Keratinocyte (primary cell): Measurements from ENCODE around the gene PLEKHA8. TPM values are rescaled to one million over a fixed set of nuclear protein-coding genes. Genes with fewer than 3 reads are reported as not detected.

Experiments used
- DNase-seq: peaks from one replicate; pipeline ENCODE4 v3.0.0-alpha.2; 2011; ENCODE audit warnings: low read depth, missing footprints, low spot score
- FAIRE-seq: peaks from 2 replicates; lab custom pipeline; 2011; peaks lifted over from hg19 to GRCh38; lab: Jason Lieb, UNC
- H2AFZ ChIP-seq: 2 replicates; pipeline ENCODE4 v1.6.0; 2012; ENCODE audit warnings: low read length, control low read depth, inconsistent platforms; ENCODE audit not compliant: control insufficient read depth
- H3K27ac ChIP-seq: 2 replicates; pipeline ENCODE4 v1.5.1; 2011; ENCODE audit warnings: low read length; ENCODE audit not compliant: control insufficient read depth, insufficient read depth
- H3K27me3 ChIP-seq: 3 replicates; pipeline ENCODE4 v1.6.0; 2011; ENCODE audit warnings: low read length; ENCODE audit not compliant: control insufficient read depth, insufficient read depth; ENCODE audit errors: extremely low read depth
- H3K36me3 ChIP-seq, 2 experiments: 2 replicates in 1 of 2; 3 replicates in 1 of 2; pipeline ENCODE4 v1.5.1; 2011; ENCODE audit warnings: low read length in 2 of 2, mild to moderate bottlenecking in 1 of 2; ENCODE audit not compliant: control insufficient read depth in 2 of 2, insufficient read depth in 2 of 2; ENCODE audit errors: extremely low read depth in 1 of 2
- H3K4me1 ChIP-seq: 3 replicates; pipeline ENCODE4 v1.5.1; 2011; ENCODE audit warnings: low read length; ENCODE audit not compliant: control insufficient read depth, insufficient read depth; ENCODE audit errors: extremely low read depth
- H3K4me2 ChIP-seq: 3 replicates; pipeline ENCODE4 v1.6.0; 2011; ENCODE audit warnings: low read depth, low read length; ENCODE audit not compliant: control insufficient read depth, insufficient read depth; ENCODE audit errors: extremely low read depth
- H3K4me3 ChIP-seq, 3 experiments: fragments of 200-600 bp in 1 of 3; sonication (generic) in 1 of 3; 2 replicates in 2 of 3; 3 replicates in 1 of 3; pipeline ENCODE4 v1.5.1; 2011 to 2016; ENCODE audit warnings: low read length in 3 of 3, mild to moderate bottlenecking in 3 of 3, control low read depth in 2 of 3, inconsistent platforms in 1 of 3, low read depth in 1 of 3, mixed read lengths in 1 of 3, mixed run types in 1 of 3, moderate library complexity in 1 of 3; ENCODE audit not compliant: control insufficient read depth in 2 of 3, insufficient read depth in 2 of 3; ENCODE audit errors: extremely low read depth in 1 of 3
- H3K79me2 ChIP-seq: 2 replicates; pipeline ENCODE4 v1.6.0; 2012; ENCODE audit warnings: low read length; ENCODE audit not compliant: control insufficient read depth, insufficient read depth
- H3K9ac ChIP-seq: 3 replicates; pipeline ENCODE4 v1.6.0; 2011; ENCODE audit warnings: low read length; ENCODE audit not compliant: control insufficient read depth, insufficient read depth; ENCODE audit errors: extremely low read depth
- H3K9me1 ChIP-seq: 3 replicates; pipeline ENCODE4 v1.6.0; 2011; ENCODE audit warnings: low read length; ENCODE audit not compliant: control insufficient read depth, insufficient read depth; ENCODE audit errors: extremely low read depth
- H3K9me3 ChIP-seq: 2 replicates; pipeline ENCODE4 v1.5.1; 2012; ENCODE audit warnings: low read depth, low read length; ENCODE audit not compliant: control insufficient read depth
- H4K20me1 ChIP-seq: 3 replicates; pipeline ENCODE4 v1.6.0; 2011; ENCODE audit warnings: low read length; ENCODE audit not compliant: control insufficient read depth, insufficient read depth; ENCODE audit errors: extremely low read depth
- EZH2 ChIP-seq: IDR thresholded peaks from one replicate; pipeline ENCODE4 v1.6.1; 2012; ENCODE audit warnings: inconsistent platforms, mild to moderate bottlenecking, low read length, moderate library complexity
- dilution Hi-C: fragments of 300-500 bp; cut with MboI; formaldehyde crosslinking; loops from one replicate; pipeline ENCODE4 v1.7.0; 2020; ENCODE audit warnings: low sequenced_read_pairs; ENCODE audit not compliant: extremely low pct_ligation_motif_present
- polyA plus RNA-seq, 5 experiments: library from polyadenylated mRNA; depleted of rRNA in 3 of 5; stranded (reverse) in 3 of 5; stranded (forward) in 1 of 5; unstranded in 1 of 5; fragments of >200 nt; gene quantifications; 1 replicate in 1 of 5; 2 replicates in 3 of 5; 3 replicates in 1 of 5; pipeline versions ENCODE4 v1.2.1 to v1.2.3, GENCODE V29; 2011 to 2012; ENCODE audit warnings: missing spikeins in 2 of 5, low read depth in 1 of 5, low replicate concordance in 1 of 5
- TF ChIP-seq, protein P1 (sequence below), 3 experiments: IDR thresholded peaks in 1 of 3; conservative IDR thresholded peaks in 1 of 3; optimal IDR thresholded peaks in 1 of 3; 2 replicates in 2 of 3; 3 replicates in 1 of 3; pipeline versions ENCODE3 to v1.5.1; 2011; ENCODE audit warnings: low read length in 3 of 3, mild to moderate bottlenecking in 3 of 3, moderate library complexity in 2 of 3, control low read depth in 1 of 3, inconsistent platforms in 1 of 3; ENCODE audit not compliant: insufficient read depth in 2 of 3; ENCODE audit errors: extremely low read depth in 1 of 3

PLEKHA8 gene
- polyA plus RNA-seq, 1 donor (not counting 4 experiments of a cell fraction or from before 2014, with no cell fraction given): 9.6 TPM

DNA sequence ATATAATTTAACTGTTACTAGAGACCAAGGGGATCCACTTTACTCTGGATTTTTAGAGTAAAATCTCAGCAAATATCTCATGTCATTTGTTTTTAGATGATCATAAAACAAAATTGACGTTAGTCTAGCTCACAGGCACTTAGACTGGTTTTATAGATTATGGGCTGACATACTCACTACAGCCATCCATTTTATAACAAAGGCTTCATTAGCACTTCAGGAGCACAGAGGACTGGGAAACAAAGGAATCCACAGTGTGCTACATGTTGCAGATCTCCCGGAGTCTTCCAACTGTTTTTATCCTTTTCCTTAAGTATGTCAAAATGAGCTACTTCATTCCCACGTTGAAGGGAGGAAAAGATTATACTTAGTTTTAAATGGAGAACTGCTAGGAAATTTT lies 22.7 kb upstream of the PLEKHA8 start:
- no peaks in the 10 kb centered on the region for H3K9me1 ChIP-seq
- DNase-seq: no peak
- no peak overlapping the region for H2AFZ ChIP-seq
- no peaks in the 10 kb centered on the region for H3K27me3 ChIP-seq
- no peak overlapping the region for H3K4me2 ChIP-seq
- H3K4me3 ChIP-seq: no peak overlapping the region
- H3K36me3 ChIP-seq: no peaks in the 10 kb centered on the region
- H3K9me3 ChIP-seq: no peaks in the 10 kb centered on the region
- no peak overlapping the region for H3K9ac ChIP-seq
- H3K27ac ChIP-seq: no peak overlapping the region
- dilution Hi-C loops: no loop called here
- no peaks in the 10 kb centered on the region for H3K4me1 ChIP-seq
- H3K79me2 ChIP-seq: no peaks in the 10 kb centered on the region
- no peak for FAIRE-seq
- H4K20me1 ChIP-seq: no peaks in the 10 kb centered on the region
- TF ChIP-seq, protein P1, sequence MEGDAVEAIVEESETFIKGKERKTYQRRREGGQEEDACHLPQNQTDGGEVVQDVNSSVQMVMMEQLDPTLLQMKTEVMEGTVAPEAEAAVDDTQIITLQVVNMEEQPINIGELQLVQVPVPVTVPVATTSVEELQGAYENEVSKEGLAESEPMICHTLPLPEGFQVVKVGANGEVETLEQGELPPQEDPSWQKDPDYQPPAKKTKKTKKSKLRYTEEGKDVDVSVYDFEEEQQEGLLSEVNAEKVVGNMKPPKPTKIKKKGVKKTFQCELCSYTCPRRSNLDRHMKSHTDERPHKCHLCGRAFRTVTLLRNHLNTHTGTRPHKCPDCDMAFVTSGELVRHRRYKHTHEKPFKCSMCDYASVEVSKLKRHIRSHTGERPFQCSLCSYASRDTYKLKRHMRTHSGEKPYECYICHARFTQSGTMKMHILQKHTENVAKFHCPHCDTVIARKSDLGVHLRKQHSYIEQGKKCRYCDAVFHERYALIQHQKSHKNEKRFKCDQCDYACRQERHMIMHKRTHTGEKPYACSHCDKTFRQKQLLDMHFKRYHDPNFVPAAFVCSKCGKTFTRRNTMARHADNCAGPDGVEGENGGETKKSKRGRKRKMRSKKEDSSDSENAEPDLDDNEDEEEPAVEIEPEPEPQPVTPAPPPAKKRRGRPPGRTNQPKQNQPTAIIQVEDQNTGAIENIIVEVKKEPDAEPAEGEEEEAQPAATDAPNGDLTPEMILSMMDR (optimal IDR thresholded peaks at IDR 0.05 in 1 of 3, IDR thresholded peaks at IDR 0.05 in 1 of 3, conservative IDR thresholded peaks at IDR 0.05 in 1 of 3; ENCODE audit: extremely low read depth in 1 of 3, insufficient read depth in 2 of 3, low read length in 3 of 3): no peak
- TF ChIP-seq EZH2: no peak

DNA sequence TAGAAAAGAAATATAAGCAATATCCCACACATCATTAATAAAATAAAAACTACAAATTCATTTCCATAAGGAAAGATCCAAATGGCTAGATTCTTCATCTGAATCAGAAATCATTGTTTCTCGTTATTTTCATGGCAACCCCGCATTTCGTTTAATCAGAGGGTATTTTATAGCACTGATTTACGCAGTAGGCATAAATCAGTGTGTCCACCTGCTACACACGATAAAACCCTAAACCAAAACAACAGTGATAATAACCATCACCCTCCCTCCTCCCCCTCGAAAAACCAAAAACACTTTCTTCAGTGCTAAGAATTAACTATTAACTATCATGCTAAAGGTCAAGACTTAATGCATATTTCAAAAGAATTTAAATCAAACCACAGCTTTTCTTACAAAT lies 18.2 kb upstream of the PLEKHA8 start:
- H3K27me3 ChIP-seq: no peaks in the 10 kb centered on the region
- no peaks in the 10 kb centered on the region for H3K79me2 ChIP-seq
- DNase-seq: no peak
- H3K9ac ChIP-seq: no peak overlapping the region
- H3K9me1 ChIP-seq: no peaks in the 10 kb centered on the region
- no peak overlapping the region for H3K4me3 ChIP-seq
- dilution Hi-C loops: no loop called here
- no peaks in the 10 kb centered on the region for H3K9me3 ChIP-seq
- TF ChIP-seq, protein P1 (optimal IDR thresholded peaks at IDR 0.05 in 1 of 3, IDR thresholded peaks at IDR 0.05 in 1 of 3, conservative IDR thresholded peaks at IDR 0.05 in 1 of 3; ENCODE audit: extremely low read depth in 1 of 3, insufficient read depth in 2 of 3, low read length in 3 of 3): no peak
- no peak for TF ChIP-seq EZH2
- peaks cover 0 to 4% of the 10 kb centered on the region in 2 experiments for H3K36me3 ChIP-seq
- H3K4me2 ChIP-seq: no peak overlapping the region
- no peak for FAIRE-seq
- H2AFZ ChIP-seq: no peak overlapping the region
- H4K20me1 ChIP-seq: no peaks in the 10 kb centered on the region
- H3K4me1 ChIP-seq: no peaks in the 10 kb centered on the region
- no peak overlapping the region for H3K27ac ChIP-seq
